Ovary (tissue), 9 donors: Measurements from ENCODE around the gene FREM2. TPM values are rescaled to one million over a fixed set of nuclear protein-coding genes. Genes with fewer than 3 reads are reported as not detected.

Experiments
- DNase-seq, 5 donors: peaks; one replicate each; pipeline ENCODE4 v3.0.0-alpha.2; 2019 to 2020
- H3K27ac ChIP-seq, 2 donors: fragments of 200-600 bp; one replicate each; pipeline versions ENCODE4 v1.5.1 to v1.8.0; 2019 to 2022
- H3K27me3 ChIP-seq: fragments of 200-600 bp; one replicate; pipeline ENCODE4 v1.8.0; 2022
- H3K36me3 ChIP-seq: fragments of 200-600 bp; sonication (generic); one replicate; pipeline ENCODE4 v1.5.1; 2019
- H3K4me1 ChIP-seq: one replicate; pipeline ENCODE4 v1.8.1; 2013; ENCODE audit warnings: mild to moderate bottlenecking, moderate library complexity; ENCODE audit not compliant: insufficient read depth
- H3K4me3 ChIP-seq: fragments of 200-600 bp; sonication (generic); one replicate; pipeline ENCODE4 v1.5.1; 2017
- H3K9me3 ChIP-seq, 2 donors: fragments of 200-600 bp in 1 of 2; sonication (generic) in 1 of 2; one replicate each; pipeline versions ENCODE4 v1.5.1 to v1.8.1; 2013 to 2019; ENCODE audit warnings: mild to moderate bottlenecking in 1 of 2, moderate library complexity in 1 of 2
- EP300 ChIP-seq: sonication (generic); formaldehyde crosslinking; IDR thresholded peaks from one replicate; pipeline ENCODE4 v1.6.1; 2017; ENCODE audit warnings: antibody characterized with exemption
- POLR2A ChIP-seq: fragments of 450-650 bp; IDR thresholded peaks from one replicate; pipeline ENCODE4 v1.6.1; 2017; ENCODE audit warnings: antibody characterized with exemption, mild to moderate bottlenecking, moderate library complexity
- WGBS, 3 donors: extraction: QIAGEN DNeasy Blood & Tissue Kit in 1 of 3; methylation state at CpG; one replicate each; pipeline versions ENCODE4 v1.1.5 to v1.1.7; 2013 to 2017; 5-methylcytosine and 5-hydroxymethylcytosine counted together
- intact Hi-C, 4 donors: fragments of 100-400 bp; cut with DNase I; formaldehyde crosslinking; loops; one replicate each; pipeline versions ENCODE4 v1.11.0 to v1.15.1; 2022 to 2023
- polyA plus RNA-seq, 2 donors: library from polyadenylated mRNA; stranded (reverse); fragments of 200-250 nt in 1 of 2; fragments of 350-450 nt in 1 of 2; fragmentation: Illumina TruSeq in 1 of 2; extraction: RNeasy Lipid Tissue Mini Kit (QIAGEN cat#74804) in 1 of 2; gene quantifications; one replicate each; pipeline ENCODE4 v1.2.3, GENCODE V29; 2013 to 2014
- total RNA-seq, 7 donors: library from RNA; depleted of rRNA in 2 of 7; stranded (reverse); fragments of >200 nt in 2 of 7; fragmentation: NEBNext Ultra II Directional in 3 of 7; extraction: Animal tissue kit (Norgen Biotek cat#: 25700) in 3 of 7; gene quantifications; one replicate each; pipeline versions ENCODE4 v1.1.0 to v1.2.4, GENCODE V29; 2016 to 2023
- TF ChIP-seq, protein P1 (sequence below), 3 donors: fragments of 450-650 bp in 2 of 3; fragments of 200-600 bp in 1 of 3; IDR thresholded peaks; one replicate each; pipeline versions ENCODE4 v1.5.1 to v1.8.0; 2016 to 2022; ENCODE audit warnings: antibody characterized with exemption in 3 of 3, mild to moderate bottlenecking in 1 of 3
- donor health status: DM: no; HTN: no; CAD: no; lungs with moderate emphysema.
- donor health status: DM: no; HTN: no; CAD: no.
- donor health status: Bipolar disorder and iron deficiency.
- donor health status: DM: yes; HTN: yes; CAD: no.
- donor health status: DM: no; HTN: no; CAD: no.
- donor health status: DM: yes; HTN: yes; CAD: no.

Gene FREM2
- total and polyA plus RNA-seq, 9 donors = 0.27 to 4.0 (median 1.7) TPM

DNA sequence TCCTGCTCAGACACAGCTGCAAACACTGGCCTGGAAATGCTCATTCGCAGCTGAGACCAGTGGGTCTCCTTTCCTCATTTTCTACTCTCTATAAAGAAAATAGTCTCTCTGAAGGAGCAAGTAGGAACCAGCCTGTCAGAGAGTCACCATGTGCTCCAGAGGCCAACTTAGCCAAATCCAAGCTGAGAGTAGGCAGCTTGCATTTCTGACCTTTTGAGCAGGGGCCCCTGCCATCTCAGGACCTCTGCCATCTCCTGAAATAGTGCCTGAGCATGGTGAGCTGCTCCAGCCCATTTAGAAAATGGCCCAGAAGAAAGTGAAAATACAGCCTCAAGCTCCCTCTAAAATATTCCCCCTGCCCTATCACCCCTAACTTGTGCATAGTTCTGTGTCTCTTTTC is 208.2 kb downstream of the FREM2 start:
- Histone ChIP-seq H3K4me3 (no peak overlapping the region), H3K9me3 (no peaks in the 10 kb centered on the region), H3K27me3 (no peaks in the 10 kb centered on the region), H3K36me3 (no peaks in the 10 kb centered on the region), H3K4me1 (no peaks in the 10 kb centered on the region), H3K27ac (no peak overlapping the region)
- WGBS, 3 donors = 91 to 96% (median 96%) methylated on average over 1 of the region's 1 CpG
- TF ChIP-seq POLR2A (no peak), EP300 (no peak)
- TF ChIP-seq, protein P1, sequence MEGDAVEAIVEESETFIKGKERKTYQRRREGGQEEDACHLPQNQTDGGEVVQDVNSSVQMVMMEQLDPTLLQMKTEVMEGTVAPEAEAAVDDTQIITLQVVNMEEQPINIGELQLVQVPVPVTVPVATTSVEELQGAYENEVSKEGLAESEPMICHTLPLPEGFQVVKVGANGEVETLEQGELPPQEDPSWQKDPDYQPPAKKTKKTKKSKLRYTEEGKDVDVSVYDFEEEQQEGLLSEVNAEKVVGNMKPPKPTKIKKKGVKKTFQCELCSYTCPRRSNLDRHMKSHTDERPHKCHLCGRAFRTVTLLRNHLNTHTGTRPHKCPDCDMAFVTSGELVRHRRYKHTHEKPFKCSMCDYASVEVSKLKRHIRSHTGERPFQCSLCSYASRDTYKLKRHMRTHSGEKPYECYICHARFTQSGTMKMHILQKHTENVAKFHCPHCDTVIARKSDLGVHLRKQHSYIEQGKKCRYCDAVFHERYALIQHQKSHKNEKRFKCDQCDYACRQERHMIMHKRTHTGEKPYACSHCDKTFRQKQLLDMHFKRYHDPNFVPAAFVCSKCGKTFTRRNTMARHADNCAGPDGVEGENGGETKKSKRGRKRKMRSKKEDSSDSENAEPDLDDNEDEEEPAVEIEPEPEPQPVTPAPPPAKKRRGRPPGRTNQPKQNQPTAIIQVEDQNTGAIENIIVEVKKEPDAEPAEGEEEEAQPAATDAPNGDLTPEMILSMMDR (IDR thresholded peaks at IDR 0.05) = no peak
- intact Hi-C loops = no loop called here
- no peak for DNase-seq

DNA sequence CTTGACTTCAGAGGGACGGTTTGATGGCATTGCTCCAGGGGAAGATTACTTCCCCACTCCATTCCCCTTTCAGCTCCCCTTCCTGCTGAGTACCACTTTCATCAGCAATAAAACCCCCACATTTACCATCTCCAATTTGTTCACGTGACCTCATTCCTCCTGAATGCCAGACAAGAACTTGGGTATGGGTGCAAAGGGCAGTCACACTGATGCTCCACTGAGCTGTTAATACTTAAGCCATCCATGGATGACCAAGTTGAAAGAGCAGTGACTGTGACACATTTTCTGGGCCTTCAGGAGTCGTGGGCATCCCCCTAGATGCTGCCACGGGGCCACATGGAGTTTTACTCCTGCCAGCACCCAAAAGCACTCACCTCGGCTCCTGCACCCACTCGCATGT is 210.6 kb downstream of the FREM2 start:
- no peak for DNase-seq
- Histone ChIP-seq H3K9me3 (no peaks in the 10 kb centered on the region), H3K4me1 (no peaks in the 10 kb centered on the region), H3K27ac (no peak overlapping the region), H3K27me3 (no peaks in the 10 kb centered on the region), H3K36me3 (no peaks in the 10 kb centered on the region), H3K4me3 (no peak overlapping the region)
- TF ChIP-seq, protein P1 (IDR thresholded peaks at IDR 0.05) = no peak
- TF ChIP-seq EP300 = no peak
- TF ChIP-seq POLR2A = no peak
- WGBS, 3 donors = 89 to 92% (median 90%) methylated on average over 6 of the region's 6 CpGs
- intact Hi-C loops = no loop called here

DNA sequence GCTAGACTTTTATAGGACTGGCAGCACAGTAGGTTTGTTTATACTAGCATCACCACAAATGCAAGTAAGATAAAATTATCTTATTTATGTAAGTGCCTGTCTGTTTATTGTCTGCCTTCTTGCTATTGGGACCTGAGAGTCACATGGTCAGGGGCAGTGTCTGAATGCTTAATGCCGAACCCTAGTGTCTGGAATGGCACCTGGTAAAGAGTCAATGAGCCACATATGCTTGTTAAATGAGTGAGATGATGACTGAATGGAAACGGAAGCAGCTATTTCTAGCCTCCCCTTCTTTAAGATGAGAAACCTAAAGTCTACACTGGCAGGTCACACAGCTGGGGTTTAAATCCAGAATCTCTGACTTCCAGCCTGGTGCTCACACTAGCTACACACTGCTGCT is 211.6 kb downstream of the FREM2 start:
- TF ChIP-seq EP300 (no peak), POLR2A (no peak)
- TF ChIP-seq, protein P1 (IDR thresholded peaks at IDR 0.05) = no peak
- no peak for DNase-seq
- intact Hi-C loops = no loop called here
- H3K27ac ChIP-seq = no peak overlapping the region
- no peaks in the 10 kb centered on the region for H3K27me3 ChIP-seq
- H3K4me3 ChIP-seq = no peak overlapping the region
- no peaks in the 10 kb centered on the region for H3K4me1 ChIP-seq
- whole genome bisulfite sequencing, 3 donors = 55 to 70% (median 57%) methylated on average over 2 of the region's 2 CpGs
- H3K9me3 ChIP-seq = no peaks in the 10 kb centered on the region
- H3K36me3 ChIP-seq = no peaks in the 10 kb centered on the region

DNA sequence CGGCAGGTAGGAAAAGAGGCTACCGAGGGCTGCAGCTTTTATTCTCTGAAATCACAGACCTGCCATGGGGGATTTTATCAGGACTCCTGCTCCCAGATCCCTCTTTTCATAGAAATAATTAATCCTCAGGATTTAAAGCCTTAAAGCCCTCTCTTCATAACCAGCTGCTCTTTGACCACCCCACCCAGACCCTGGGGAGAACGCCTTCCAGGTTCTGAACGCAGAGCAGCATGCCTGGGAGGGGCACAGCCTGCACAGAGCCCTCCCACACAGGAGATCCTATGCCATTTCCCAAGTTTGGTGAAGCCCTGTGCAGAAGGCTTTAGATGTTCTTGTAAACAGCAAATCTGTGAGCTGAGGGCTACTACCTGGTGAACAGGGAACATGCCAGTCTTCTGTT is 212.7 kb downstream of the FREM2 start:
- intact Hi-C loops = no loop called here
- 71 to 82% (median 80%) methylated on average over 4 of the region's 4 CpGs for WGBS, 3 donors
- no peaks in the 10 kb centered on the region for H3K36me3 ChIP-seq

More for the DNA sequence above, 212.7 kb downstream of the FREM2 start:
- no peak for DNase-seq
- TF ChIP-seq EP300 = no peak
- TF ChIP-seq, protein P1 (IDR thresholded peaks at IDR 0.05) = no peak
- TF ChIP-seq POLR2A = no peak
- H3K27ac ChIP-seq = no peak overlapping the region
- H3K27me3 ChIP-seq = no peaks in the 10 kb centered on the region
- H3K4me3 ChIP-seq = no peak overlapping the region
- no peaks in the 10 kb centered on the region for H3K9me3 ChIP-seq
- H3K4me1 ChIP-seq = no peaks in the 10 kb centered on the region
